Suprapubic skin (tissue), 4 donors: ENCODE measurements around the gene RICTOR.

Source experiments
- EP300 ChIP-seq: sonication (generic); formaldehyde crosslinking; IDR thresholded peaks from one replicate; pipeline ENCODE4 v1.6.1; 2017; ENCODE audit warnings: antibody characterized with exemption
- POLR2AphosphoS5 ChIP-seq, 3 donors: sonication (generic); formaldehyde crosslinking; IDR thresholded peaks; one replicate each; pipeline ENCODE4 v1.6.1; 2017; ENCODE audit warnings: antibody characterized with exemption in 3 of 3
- TF ChIP-seq, protein P1 (sequence below), 2 donors: fragments of 200-600 bp in 1 of 2; fragments of 450-650 bp in 1 of 2; sonication (generic) in 1 of 2; IDR thresholded peaks; one replicate each; pipeline ENCODE4 v1.5.1; 2016 to 2019; ENCODE audit warnings: antibody characterized with exemption in 2 of 2, mild to moderate bottlenecking in 1 of 2, moderate library complexity in 1 of 2

- TF ChIP-seq, protein P1, sequence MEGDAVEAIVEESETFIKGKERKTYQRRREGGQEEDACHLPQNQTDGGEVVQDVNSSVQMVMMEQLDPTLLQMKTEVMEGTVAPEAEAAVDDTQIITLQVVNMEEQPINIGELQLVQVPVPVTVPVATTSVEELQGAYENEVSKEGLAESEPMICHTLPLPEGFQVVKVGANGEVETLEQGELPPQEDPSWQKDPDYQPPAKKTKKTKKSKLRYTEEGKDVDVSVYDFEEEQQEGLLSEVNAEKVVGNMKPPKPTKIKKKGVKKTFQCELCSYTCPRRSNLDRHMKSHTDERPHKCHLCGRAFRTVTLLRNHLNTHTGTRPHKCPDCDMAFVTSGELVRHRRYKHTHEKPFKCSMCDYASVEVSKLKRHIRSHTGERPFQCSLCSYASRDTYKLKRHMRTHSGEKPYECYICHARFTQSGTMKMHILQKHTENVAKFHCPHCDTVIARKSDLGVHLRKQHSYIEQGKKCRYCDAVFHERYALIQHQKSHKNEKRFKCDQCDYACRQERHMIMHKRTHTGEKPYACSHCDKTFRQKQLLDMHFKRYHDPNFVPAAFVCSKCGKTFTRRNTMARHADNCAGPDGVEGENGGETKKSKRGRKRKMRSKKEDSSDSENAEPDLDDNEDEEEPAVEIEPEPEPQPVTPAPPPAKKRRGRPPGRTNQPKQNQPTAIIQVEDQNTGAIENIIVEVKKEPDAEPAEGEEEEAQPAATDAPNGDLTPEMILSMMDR (IDR thresholded peaks at IDR 0.05): no peak
- TF ChIP-seq EP300: no peak
- no peak for TF ChIP-seq POLR2AphosphoS5 (IDR thresholded peaks at IDR 0.05)
These were observed 15.1 kb downstream of the RICTOR start for GRCh38 chr5:39059064-39059463.
